Measurements from ENCODE around the gene LETM1. TPM values are rescaled to one million over a fixed set of nuclear protein-coding genes. Genes with fewer than 3 reads are reported as not detected.

Gene LETM1
- total RNA-seq, 1 donor from 2014 or later: 109 TPM

DNA sequence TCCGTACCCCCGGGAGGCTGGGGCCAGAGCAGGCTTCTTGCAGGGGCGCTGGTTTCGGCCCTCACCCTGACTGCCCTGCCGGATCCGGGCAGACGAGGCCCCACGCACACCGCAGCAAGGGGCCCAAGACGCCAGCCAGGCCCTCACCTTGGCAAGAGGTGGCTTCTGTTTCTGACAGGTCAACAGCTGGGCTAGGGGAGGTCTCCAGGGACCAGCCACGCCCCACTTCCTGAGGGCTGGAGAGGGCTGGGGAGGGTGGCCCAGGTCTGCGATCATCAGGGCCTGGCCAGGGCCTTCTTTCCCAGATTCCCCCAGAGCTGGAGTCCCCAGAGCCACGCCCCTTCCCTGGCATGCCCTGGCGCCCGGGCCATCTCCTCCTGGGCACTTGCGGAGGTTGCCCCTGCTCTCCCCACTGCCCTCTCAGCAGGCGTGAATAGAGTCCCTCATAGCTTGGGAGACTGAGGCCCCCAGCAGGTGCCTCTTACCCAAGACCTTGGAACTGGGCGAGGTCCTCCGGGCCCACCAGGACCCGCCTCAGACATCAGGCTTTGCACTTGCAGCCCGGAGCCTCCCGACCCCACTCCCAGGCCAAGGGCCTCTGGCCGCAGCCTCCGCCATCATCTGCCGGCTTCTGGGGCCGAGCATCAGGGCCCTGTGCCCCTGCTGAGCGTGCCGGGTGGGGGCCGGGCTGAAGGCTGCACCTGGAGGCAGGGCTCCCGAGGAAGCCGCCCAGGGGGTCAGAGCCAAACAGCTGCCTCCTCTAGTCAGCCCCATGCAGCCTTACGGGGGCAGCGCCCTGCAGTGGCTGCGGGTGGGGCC lies 69.2 kb downstream of the LETM1 start:
- Histone ChIP-seq H3K4me3 (ENCODE audit: low read depth, low read length) (no peak overlapping the region), H3K27me3 (ENCODE audit: control insufficient read depth, insufficient read depth, low read length) (peaks cover 1% of the 10 kb centered on the region), H3K36me3 (ENCODE audit: control insufficient read depth, insufficient read depth, low read length) (no peaks in the 10 kb centered on the region)
- FAIRE-seq: no peak
- DNase-seq (ENCODE audit: low read depth): no peak
- TF ChIP-seq, protein P1, sequence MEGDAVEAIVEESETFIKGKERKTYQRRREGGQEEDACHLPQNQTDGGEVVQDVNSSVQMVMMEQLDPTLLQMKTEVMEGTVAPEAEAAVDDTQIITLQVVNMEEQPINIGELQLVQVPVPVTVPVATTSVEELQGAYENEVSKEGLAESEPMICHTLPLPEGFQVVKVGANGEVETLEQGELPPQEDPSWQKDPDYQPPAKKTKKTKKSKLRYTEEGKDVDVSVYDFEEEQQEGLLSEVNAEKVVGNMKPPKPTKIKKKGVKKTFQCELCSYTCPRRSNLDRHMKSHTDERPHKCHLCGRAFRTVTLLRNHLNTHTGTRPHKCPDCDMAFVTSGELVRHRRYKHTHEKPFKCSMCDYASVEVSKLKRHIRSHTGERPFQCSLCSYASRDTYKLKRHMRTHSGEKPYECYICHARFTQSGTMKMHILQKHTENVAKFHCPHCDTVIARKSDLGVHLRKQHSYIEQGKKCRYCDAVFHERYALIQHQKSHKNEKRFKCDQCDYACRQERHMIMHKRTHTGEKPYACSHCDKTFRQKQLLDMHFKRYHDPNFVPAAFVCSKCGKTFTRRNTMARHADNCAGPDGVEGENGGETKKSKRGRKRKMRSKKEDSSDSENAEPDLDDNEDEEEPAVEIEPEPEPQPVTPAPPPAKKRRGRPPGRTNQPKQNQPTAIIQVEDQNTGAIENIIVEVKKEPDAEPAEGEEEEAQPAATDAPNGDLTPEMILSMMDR (IDR thresholded peaks at IDR 0.05; ENCODE audit: insufficient read depth, low read length, severe bottlenecking): no peak

DNA sequence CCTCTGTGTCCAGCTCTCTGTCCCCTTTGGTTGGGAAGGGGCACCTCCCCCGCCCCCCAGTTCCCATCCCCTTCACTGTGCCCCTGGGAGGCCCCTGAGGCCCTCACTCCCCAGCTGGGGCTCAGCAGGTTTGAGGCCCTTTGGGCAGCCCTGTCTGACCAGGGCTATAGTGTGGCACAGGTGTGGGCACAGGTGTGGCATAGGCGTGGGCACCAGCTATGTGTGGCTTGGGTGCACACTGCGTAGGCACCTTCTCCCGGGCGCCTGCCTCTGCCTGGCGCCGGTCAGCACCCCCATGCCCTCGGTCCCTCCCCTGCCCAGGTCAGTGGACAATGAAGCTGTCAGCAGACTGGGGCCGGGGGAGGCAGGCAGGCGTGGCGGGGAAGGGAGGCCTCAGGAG lies 70.4 kb downstream of the LETM1 start:
- FAIRE-seq (no peak), DNase-seq (ENCODE audit: low read depth) (no peak)
- Histone ChIP-seq H3K4me3 (ENCODE audit: low read depth, low read length) (no peak overlapping the region), H3K27me3 (ENCODE audit: control insufficient read depth, insufficient read depth, low read length) (peaks cover 1% of the 10 kb centered on the region), H3K36me3 (ENCODE audit: control insufficient read depth, insufficient read depth, low read length) (no peaks in the 10 kb centered on the region)
- TF ChIP-seq, protein P1 (IDR thresholded peaks at IDR 0.05; ENCODE audit: insufficient read depth, low read length, severe bottlenecking): no peak

DNA sequence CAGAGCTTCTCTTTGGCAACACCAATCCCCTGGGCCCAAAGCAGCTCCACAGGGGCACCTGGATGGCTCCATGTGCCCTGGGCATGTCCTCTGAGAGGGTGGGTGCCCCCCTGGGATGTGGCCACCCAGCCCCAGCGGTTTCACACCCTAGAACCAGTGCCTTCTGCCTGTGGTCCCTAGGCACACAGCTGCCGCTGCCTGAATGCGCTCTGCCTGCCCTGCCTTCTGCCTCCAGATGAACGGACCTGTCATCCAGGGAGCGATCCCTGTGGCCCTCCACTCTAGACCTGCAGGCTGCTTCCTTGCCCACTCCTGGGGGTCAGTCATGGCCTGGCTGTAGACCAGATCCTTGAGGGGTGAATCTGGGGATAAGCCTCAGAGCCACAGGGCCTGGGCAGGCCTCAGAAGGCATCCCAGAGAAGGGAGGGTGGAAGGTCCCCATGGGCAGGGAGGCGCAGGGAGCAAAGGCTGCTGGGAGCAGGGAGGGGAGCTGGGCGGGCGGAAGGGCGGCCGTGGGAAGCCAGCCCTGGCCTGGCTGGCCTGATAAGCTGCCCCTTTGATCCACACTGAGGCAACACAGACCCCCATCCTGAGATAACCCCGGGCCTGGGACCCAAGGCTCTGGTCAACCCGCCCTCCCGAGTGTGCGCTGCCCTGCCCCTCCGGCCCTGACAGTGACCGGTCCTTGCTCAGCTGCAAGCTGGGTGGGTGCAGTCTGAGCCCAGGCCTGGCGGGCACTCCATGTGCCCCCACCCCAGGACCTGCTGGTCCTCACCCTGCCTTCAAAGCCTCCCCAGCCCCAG lies 71.0 kb downstream of the LETM1 start:
- no peak for FAIRE-seq
- Histone ChIP-seq H3K4me3 (ENCODE audit: low read depth, low read length) (no peak overlapping the region), H3K36me3 (ENCODE audit: control insufficient read depth, insufficient read depth, low read length) (no peaks in the 10 kb centered on the region), H3K27me3 (ENCODE audit: control insufficient read depth, insufficient read depth, low read length) (peaks cover 1% of the 10 kb centered on the region)
- TF ChIP-seq, protein P1 (IDR thresholded peaks at IDR 0.05; ENCODE audit: insufficient read depth, low read length, severe bottlenecking): no peak
- no peak for DNase-seq (ENCODE audit: low read depth)

DNA sequence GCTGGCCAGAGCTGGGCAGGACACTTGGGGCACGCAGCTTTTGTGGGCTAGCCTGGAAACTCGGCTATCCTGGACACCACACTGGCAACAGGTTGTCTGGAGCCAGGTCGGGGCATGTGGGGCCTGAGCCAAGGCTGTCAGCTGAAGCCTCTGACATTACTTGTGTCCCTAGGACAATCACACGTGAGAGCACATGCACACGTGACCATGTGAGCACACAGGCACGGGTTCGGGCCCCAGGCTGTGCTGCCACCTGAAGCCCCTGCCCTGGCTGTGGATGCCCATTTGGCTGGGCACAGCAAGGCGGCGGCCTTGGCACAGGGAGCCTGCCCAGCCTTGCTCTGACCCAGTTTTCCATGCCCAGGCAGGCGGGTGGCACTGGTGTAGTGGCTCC lies 71.6 kb downstream of the LETM1 start:
- DNase-seq (ENCODE audit: low read depth) (no peak), FAIRE-seq (no peak)
- Histone ChIP-seq H3K36me3 (ENCODE audit: control insufficient read depth, insufficient read depth, low read length) (no peaks in the 10 kb centered on the region), H3K27me3 (ENCODE audit: control insufficient read depth, insufficient read depth, low read length) (peaks cover 1% of the 10 kb centered on the region), H3K4me3 (ENCODE audit: low read depth, low read length) (no peak overlapping the region)
- TF ChIP-seq, protein P1 (IDR thresholded peaks at IDR 0.05; ENCODE audit: insufficient read depth, low read length, severe bottlenecking): no peak

DNA sequence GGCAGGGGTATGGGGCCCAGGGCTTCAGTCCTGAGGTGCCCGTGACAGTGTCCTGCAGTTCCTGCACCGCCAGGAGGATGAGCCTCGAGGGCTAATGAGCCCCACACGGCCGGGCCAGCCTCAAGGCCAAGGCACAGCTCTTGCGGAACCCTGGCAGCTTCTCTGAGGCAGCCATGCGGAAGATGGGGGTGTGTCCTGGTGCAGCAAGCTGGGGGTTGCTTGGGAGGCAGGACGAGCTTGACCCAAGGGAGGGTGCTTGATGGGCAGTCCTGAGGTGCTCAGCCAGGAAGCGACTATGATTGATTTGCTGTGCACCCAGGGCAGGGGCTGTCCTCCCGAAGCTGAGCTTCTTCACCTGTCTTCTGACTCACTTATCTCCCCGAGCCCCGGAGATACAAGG lies 72.0 kb downstream of the LETM1 start:
- H3K27me3 ChIP-seq (ENCODE audit: control insufficient read depth, insufficient read depth, low read length): peaks cover 1% of the 10 kb centered on the region
- no peak for FAIRE-seq
- H3K4me3 ChIP-seq (ENCODE audit: low read depth, low read length): no peak overlapping the region
- no peaks in the 10 kb centered on the region for H3K36me3 ChIP-seq (ENCODE audit: control insufficient read depth, insufficient read depth, low read length)
- TF ChIP-seq, protein P1 (IDR thresholded peaks at IDR 0.05; ENCODE audit: insufficient read depth, low read length, severe bottlenecking): no peak
- no peak for DNase-seq (ENCODE audit: low read depth)
